Left lobe of liver (tissue), 2 donors: ENCODE measurements around the gene SFSWAP. TPM values are rescaled to one million over a fixed set of nuclear protein-coding genes. Genes with fewer than 3 reads are reported as not detected.
A peak's percentile ranks its signal among the peaks of the same experiment; 100 is the strongest.
"Not testable (repeated sequence)": the region's sequence is repeated elsewhere in the genome, so short reads cannot be mapped to it uniquely, and the experiment has no call there.

Source experiments
- ATAC-seq: fragments of 200-7000 bp; cut with Tn5 transposase; one replicate; pipeline ENCODE4 v1.9.1; 2020; ENCODE audit warnings: mild to moderate bottlenecking, moderate library complexity
- DNase-seq: peaks from one replicate; pipeline ENCODE4 v3.0.0-alpha.2; 2020; ENCODE audit warnings: low spot score
- total RNA-seq: library from RNA; stranded (reverse); gene quantifications from one replicate; pipeline ENCODE4 v1.2.1, GENCODE V29; 2021
- donor health status: DM: no; HTN: no; CAD: no; lungs with moderate emphysema.
- donor health status: DM: no; HTN: yes; CAD: no.

The SFSWAP gene
- total RNA-seq, 1 donor from 2014 or later = 15.7 TPM

- ATAC-seq, DNase-seq: not testable (repeated sequence)
Observed at GRCh38 chr12:131679186-131679585, 31.7 kb upstream of the SFSWAP start.

- ATAC-seq, DNase-seq: not testable (repeated sequence)
Observed at GRCh38 chr12:131679816-131680215, 31.1 kb upstream of the SFSWAP start.

- ATAC-seq = not testable (repeated sequence)
- peak; percentile 29 for DNase-seq
Observed at GRCh38 chr12:131680392-131681256, 30.3 kb upstream of the SFSWAP start.

GRCh38 chr12:131681257-131681620, 29.7 kb upstream of the SFSWAP start:
- peak; percentile 41 for DNase-seq
- no peak for ATAC-seq

GRCh38 chr12:131681746-131682509, 29.0 kb upstream of the SFSWAP start:
- ATAC-seq (peak; percentile 86), DNase-seq (peak; percentile 53)

- DNase-seq (peak; percentile 33), ATAC-seq (no peak)
Observed at GRCh38 chr12:131682510-131682895, 28.4 kb upstream of the SFSWAP start.

- ATAC-seq = no peak
- DNase-seq = peak; percentile 43
Observed at GRCh38 chr12:131683266-131684014, 27.4 kb upstream of the SFSWAP start.

GRCh38 chr12:131684015-131684725, 26.7 kb upstream of the SFSWAP start:
- DNase-seq (peak; percentile 37), ATAC-seq (no peak)

GRCh38 chr12:131687346-131688125, 23.4 kb upstream of the SFSWAP start:
- peak; percentile 31 for DNase-seq
- no peak for ATAC-seq

- ATAC-seq (no peak), DNase-seq (no peak)
Observed at GRCh38 chr12:131688131-131688844, 22.6 kb upstream of the SFSWAP start.

- no peak for ATAC-seq
- DNase-seq = no peak
Observed at GRCh38 chr12:131688845-131689154, 22.1 kb upstream of the SFSWAP start.

- DNase-seq = peak; percentile 23
- no peak for ATAC-seq
Observed at GRCh38 chr12:131690320-131690719, 20.6 kb upstream of the SFSWAP start.

- no peak for ATAC-seq
- DNase-seq = peak; percentile 24
Observed at GRCh38 chr12:131692431-131692830, 18.5 kb upstream of the SFSWAP start.

- ATAC-seq (no peak), DNase-seq (peak; percentile 29)
Observed at GRCh38 chr12:131693149-131693548, 17.7 kb upstream of the SFSWAP start.

GRCh38 chr12:131694116-131694838, 16.6 kb upstream of the SFSWAP start:
- ATAC-seq (no peak), DNase-seq (peak; percentile 15)

- DNase-seq (peak; percentile 6), ATAC-seq (no peak)
Observed at GRCh38 chr12:131695968-131696367, 14.9 kb upstream of the SFSWAP start.

- peak; percentile 26 for DNase-seq
- ATAC-seq = no peak
Observed at GRCh38 chr12:131698286-131698685, 12.6 kb upstream of the SFSWAP start.

GRCh38 chr12:131699434-131699833, 11.5 kb upstream of the SFSWAP start:
- ATAC-seq (no peak), DNase-seq (no peak)

- ATAC-seq (no peak), DNase-seq (peak; percentile 18)
Observed at GRCh38 chr12:131700271-131700670, 10.6 kb upstream of the SFSWAP start.
